PC-3 (cell line): ENCODE results near the gene GFOD2.

Experiments
- CTCF ChIP-seq: fragments of 300-600 bp; sonication (generic); conservative IDR thresholded peaks from 2 replicates; pipeline ENCODE4 v1.5.1; 2017; ENCODE audit warnings: antibody characterized with exemption, low read depth, mild to moderate bottlenecking, low read length
- EZH2phosphoT487 ChIP-seq: fragments of 300-600 bp; sonication (generic); IDR thresholded peaks from 2 replicates; pipeline ENCODE4 v1.6.1; 2018; ENCODE audit warnings: mild to moderate bottlenecking, antibody characterized with exemption, low read length, borderline replicate concordance

GRCh38 chr16:67666559-67667452, 52.3 kb downstream of the GFOD2 start, which contains the start of the genes C16orf86 and ENKD1:
- TF ChIP-seq CTCF (no peak), EZH2phosphoT487 (no peak)
